A549 (cell line): ENCODE measurements around the gene PDE4D.

Experiments used
- CBX2 ChIP-seq: fragments of 200-600 bp; sonication (generic); IDR thresholded peaks from 2 replicates; pipeline ENCODE4 v1.6.1; 2016; ENCODE audit warnings: low read depth, mild to moderate bottlenecking, borderline replicate concordance
- CHD2 ChIP-seq: fragments of 150-350 bp; IDR thresholded peaks from 2 replicates; pipeline ENCODE4 v1.6.1; 2014; ENCODE audit warnings: low read length; ENCODE audit not compliant: partially characterized antibody
- CTCF ChIP-seq: fragments of >200 bp; sonication (Bioruptor Twin); formaldehyde crosslinking; IDR thresholded peaks from 3 replicates; pipeline ENCODE4 v1.5.1; 2016
- E2F6 ChIP-seq: IDR thresholded peaks from 2 replicates; pipeline ENCODE4 v1.6.1; 2012; ENCODE audit warnings: low read depth, borderline replicate concordance
- ELK1 ChIP-seq: fragments of 150-350 bp; IDR thresholded peaks from 2 replicates; pipeline ENCODE4 v1.6.1; 2014; ENCODE audit warnings: low read depth, mild to moderate bottlenecking, low read length
- HDAC2 ChIP-seq: fragments of 200-600 bp; sonication (generic); IDR thresholded peaks from 2 replicates; pipeline ENCODE4 v1.6.1; 2016
- JUN ChIP-seq, 2 experiments: fragments of >200 bp; sonication (Bioruptor Twin); formaldehyde crosslinking; IDR thresholded peaks; 2 replicates in 1 of 2; 3 replicates in 1 of 2; pipeline ENCODE4 v1.6.1; 2016 to 2017
- JUNB ChIP-seq: fragments of >200 bp; sonication (Bioruptor Twin); formaldehyde crosslinking; IDR thresholded peaks from 2 replicates; pipeline ENCODE4 v1.6.1; 2016
- PBX3 ChIP-seq: IDR thresholded peaks from 2 replicates; pipeline ENCODE4 v1.6.1; 2012
- POLR2A ChIP-seq: IDR thresholded peaks from 2 replicates; pipeline ENCODE4 v1.6.1; 2012; ENCODE audit warnings: mild to moderate bottlenecking, low read length
- SMC3 ChIP-seq: fragments of >200 bp; sonication (Bioruptor Twin); formaldehyde crosslinking; IDR thresholded peaks from 3 replicates; pipeline ENCODE4 v1.6.1; 2018; ENCODE audit warnings: inconsistent platforms
- USF2 ChIP-seq: fragments of 450-650 bp; IDR thresholded peaks from 2 replicates; pipeline ENCODE4 v1.6.1; 2014; ENCODE audit warnings: antibody characterized with exemption

GRCh38 chr5:59079622-59080620 is 813.6 kb downstream of the PDE4D start:
- TF ChIP-seq E2F6 (no peak), POLR2A (no peak), HDAC2 (no peak), CBX2 (no peak), CTCF (no peak), SMC3 (0 out of 3 replicates have a peak, but pooled peaks have one; percentile 16), ELK1 (no peak), PBX3 (no peak), CHD2 (no peak), JUNB (peak; percentile 71), USF2 (no peak), JUN (IDR thresholded peaks at IDR 0.05) (peak; percentile 45 to 59; a peak in 3 of 5 replicates)
